Stimulated activated CD4-positive, alpha-beta T cell treated with anti-CD3 and anti-CD28 coated beads, TNF-alpha, amount 100 ng/mL, for 48 hours (primary cell): ENCODE data around the gene PSMB4.
"Not testable (repeated sequence)": the region's sequence is repeated elsewhere in the genome, so short reads cannot be mapped to it uniquely, and the experiment has no call there.

Experiments
- DNase-seq, 3 donors: peaks; one replicate each; pipeline ENCODE4 v3.0.0-alpha.2; 2020; ENCODE audit warnings: low read depth in 3 of 3

Gene PSMB4

GRCh38 chr1:151399324-151400171 lies at the start of gene PSMB4:
Gene PSMB4 (plus strand): TSS chr1:151399573. CDS start chr1:151399588, 15 bp downstream.
- DNase-seq = peak; percentile 61 to 69 (median 63)

- not testable (repeated sequence) for DNase-seq
These were observed 49.0 kb upstream of the PSMB4 start for GRCh38 chr1:151350323-151350722.

- no peak for DNase-seq
These were observed 47.2 kb upstream of the PSMB4 start for GRCh38 chr1:151352021-151352718.

GRCh38 chr1:151356696-151357095 lies 42.7 kb upstream of the PSMB4 start:
- no peak for DNase-seq

GRCh38 chr1:151361883-151362282 lies 37.5 kb upstream of the PSMB4 start:
- no peak for DNase-seq

GRCh38 chr1:151362308-151363155 lies 36.8 kb upstream of the PSMB4 start:
- no peak for DNase-seq

GRCh38 chr1:151364996-151365395 lies 34.4 kb upstream of the PSMB4 start:
- no peak for DNase-seq

GRCh38 chr1:151367658-151368392 lies 31.5 kb upstream of the PSMB4 start:
- no peak for DNase-seq

- no peak for DNase-seq
These were observed 30.7 kb upstream of the PSMB4 start for GRCh38 chr1:151368393-151369301.

- no peak for DNase-seq
These were observed 30.1 kb upstream of the PSMB4 start for GRCh38 chr1:151369302-151369610.

- no peak for DNase-seq
These were observed 29.7 kb upstream of the PSMB4 start for GRCh38 chr1:151369621-151370048.

- no peak for DNase-seq
These were observed 29.0 kb upstream of the PSMB4 start for GRCh38 chr1:151370211-151370911.

GRCh38 chr1:151371370-151372057 lies 27.9 kb upstream of the PSMB4 start:
- no peak for DNase-seq

GRCh38 chr1:151372058-151372934 lies 27.1 kb upstream of the PSMB4 start, which contains the start of gene SELENBP1:
Gene SELENBP1 (minus strand): TSS chr1:151372705. CDS start chr1:151372641, 64 bp downstream.
- no peak for DNase-seq

- no peak for DNase-seq
These were observed 26.2 kb upstream of the PSMB4 start for GRCh38 chr1:151373196-151373595.

GRCh38 chr1:151377150-151377884 lies 22.1 kb upstream of the PSMB4 start:
- DNase-seq = no peak

GRCh38 chr1:151384584-151384983 lies 14.8 kb upstream of the PSMB4 start:
- no peak for DNase-seq
